Measurements from ENCODE around the gene ANKDD1B. TPM values are rescaled to one million over a fixed set of nuclear protein-coding genes. Genes with fewer than 3 reads are reported as not detected.
A peak's percentile ranks its signal among the peaks of the same experiment; 100 is the strongest.

The ANKDD1B gene
- polyA plus RNA-seq, 2 of the 4 experiments (the other 2 are of a cell fraction): 0.09 to 0.14 TPM

DNA sequence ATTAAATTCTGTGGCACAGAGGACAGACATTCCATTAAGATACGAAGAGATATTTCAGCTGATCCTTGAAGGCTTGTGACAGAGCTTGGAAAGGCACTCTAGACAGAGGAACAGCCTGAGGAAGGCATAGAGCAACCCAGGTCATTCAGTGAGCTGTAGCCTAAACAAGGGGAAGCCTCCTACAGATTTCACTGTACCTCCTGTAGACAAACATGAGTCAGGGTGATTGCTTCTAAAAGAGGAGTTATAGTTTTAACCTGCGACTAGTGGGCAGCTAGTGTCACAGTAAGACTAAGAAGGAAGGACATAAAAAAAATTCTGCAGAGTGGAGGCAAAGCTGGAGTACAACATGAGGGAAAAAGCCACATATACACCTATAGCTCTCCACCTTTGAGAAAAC is 43.5 kb upstream of the ANKDD1B start:
- CTCF ChIA-PET: interaction anchor here (0.9 to 2.8 kb wide), 3 partner anchors 113 to 331 kb away, joined by 3 to 7 read pairs (median 5); partner anchors contain the start of gene ANKRD31
- no peak overlapping the region for H3K4me3 ChIP-seq
- POLR2A ChIA-PET: interaction anchor here (0.8 to 0.9 kb wide), 2 partner anchors 56 to 231 kb away, joined by 4 to 5 read pairs; partner anchors contain the start of genes CERT1, HMGCR and POLK
- H3K27ac ChIP-seq: peak overlapping the region; percentile 78 to 87
- FAIRE-seq (peak; percentile 36), DNase-seq (ENCODE audit: low read depth in 1 of 2, low spot score in 1 of 2) (peak; percentile 53 to 54), ATAC-seq (peak; percentile 69 to 79)
- H3K4me2 ChIP-seq: peak overlapping the region; percentile 77
- WGBS (ENCODE audit: missing lambda C conversion rate): 2% methylated on average over 2 of the region's 2 CpGs
- TF ChIP-seq FOSL2 (IDR thresholded peaks at IDR 0.05) (no peak), FOSL2 (CRISPR knock-in tag; IDR thresholded peaks at IDR 0.05) (peak; percentile 27; the same call in 1 of the 2 replicates), NPAS2 (CRISPR knock-in tag; IDR thresholded peaks at IDR 0.05; ENCODE audit: borderline replicate concordance) (no peak)
- H3K9me3 ChIP-seq: peaks cover 16% of the 10 kb centered on the region
- peaks cover 38% of the 10 kb centered on the region for H3K4me1 ChIP-seq

DNA sequence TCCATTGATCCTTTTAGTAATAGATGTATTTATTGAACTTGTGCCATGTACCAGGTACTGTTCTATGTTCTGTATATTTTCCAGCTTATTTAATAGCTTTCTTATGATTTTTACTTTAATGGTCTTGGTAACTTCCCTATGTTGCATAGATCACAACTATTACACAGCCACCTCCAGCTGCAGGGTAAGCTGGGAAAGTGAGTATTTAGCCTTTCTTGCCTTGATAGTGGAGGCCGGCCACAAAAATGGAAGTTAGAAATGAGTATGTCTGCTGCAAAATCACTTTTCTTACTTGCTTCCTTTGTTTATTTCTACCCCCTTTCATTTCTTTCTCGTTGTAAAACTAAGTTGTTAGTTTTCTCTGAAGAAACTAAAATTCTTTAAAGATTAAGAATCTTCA is 43.1 kb upstream of the ANKDD1B start:
- Histone ChIP-seq H3K27ac (peak overlapping the region; percentile 78 to 87), H3K4me2 (peak overlapping the region; percentile 77), H3K9me3 (peaks cover 11% of the 10 kb centered on the region), H3K4me1 (peaks cover 38% of the 10 kb centered on the region), H3K4me3 (no peak overlapping the region)
- POLR2A ChIA-PET: interaction anchor here (0.8 kb wide), 1 partner anchor 57 kb away, joined by 5 read pairs; the partner anchor contains the start of genes CERT1 and POLK
- ATAC-seq (no peak), DNase-seq (ENCODE audit: low read depth in 1 of 2, low spot score in 1 of 2) (no peak), FAIRE-seq (no peak)
- CTCF ChIA-PET: interaction anchor here (1.0 to 2.8 kb wide), 2 partner anchors 113 to 331 kb away, joined by 5 to 7 read pairs; partner anchors contain the start of gene ANKRD31
- TF ChIP-seq RARB (CRISPR knock-in tag; IDR thresholded peaks at IDR 0.05) (no peak), SREBF2 (IDR thresholded peaks at IDR 0.05) (no peak), MAFK (IDR thresholded peaks at IDR 0.05; ENCODE audit: partially characterized antibody) (no peak), RFX5 (IDR thresholded peaks at IDR 0.05) (no peak), NFE2L2 (conservative IDR thresholded peaks at IDR 0.05; ENCODE audit: low read length) (no peak), MAZ (IDR thresholded peaks at IDR 0.05; ENCODE audit: borderline replicate concordance, low read depth, low read length) (no peak), RAD21 (conservative IDR thresholded peaks at IDR 0.05 in 1 of 2, IDR thresholded peaks at IDR 0.05 in 1 of 2) (no peak), HOXB13 (CRISPR knock-in tag; IDR thresholded peaks at IDR 0.05; ENCODE audit: low read depth) (no peak), POLR2A (IDR thresholded peaks at IDR 0.05; ENCODE audit: low read length) (no peak), BHLHE40 (IDR thresholded peaks at IDR 0.05; ENCODE audit: low read depth, low read length) (no peak), CHD4 (IDR thresholded peaks at IDR 0.05; ENCODE audit: borderline replicate concordance) (no peak), TP53 (CRISPR knock-in tag; IDR thresholded peaks at IDR 0.05) (no peak), HOXB5 (CRISPR knock-in tag; IDR thresholded peaks at IDR 0.05) (no peak)
- TF ChIP-seq, protein P1, sequence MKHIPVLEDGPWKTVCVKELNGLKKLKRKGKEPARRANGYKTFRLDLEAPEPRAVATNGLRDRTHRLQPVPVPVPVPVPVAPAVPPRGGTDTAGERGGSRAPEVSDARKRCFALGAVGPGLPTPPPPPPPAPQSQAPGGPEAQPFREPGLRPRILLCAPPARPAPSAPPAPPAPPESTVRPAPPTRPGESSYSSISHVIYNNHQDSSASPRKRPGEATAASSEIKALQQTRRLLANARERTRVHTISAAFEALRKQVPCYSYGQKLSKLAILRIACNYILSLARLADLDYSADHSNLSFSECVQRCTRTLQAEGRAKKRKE (CRISPR knock-in tag; IDR thresholded peaks at IDR 0.05; ENCODE audit: low read depth): no peak
- TF ChIP-seq, protein P2, sequence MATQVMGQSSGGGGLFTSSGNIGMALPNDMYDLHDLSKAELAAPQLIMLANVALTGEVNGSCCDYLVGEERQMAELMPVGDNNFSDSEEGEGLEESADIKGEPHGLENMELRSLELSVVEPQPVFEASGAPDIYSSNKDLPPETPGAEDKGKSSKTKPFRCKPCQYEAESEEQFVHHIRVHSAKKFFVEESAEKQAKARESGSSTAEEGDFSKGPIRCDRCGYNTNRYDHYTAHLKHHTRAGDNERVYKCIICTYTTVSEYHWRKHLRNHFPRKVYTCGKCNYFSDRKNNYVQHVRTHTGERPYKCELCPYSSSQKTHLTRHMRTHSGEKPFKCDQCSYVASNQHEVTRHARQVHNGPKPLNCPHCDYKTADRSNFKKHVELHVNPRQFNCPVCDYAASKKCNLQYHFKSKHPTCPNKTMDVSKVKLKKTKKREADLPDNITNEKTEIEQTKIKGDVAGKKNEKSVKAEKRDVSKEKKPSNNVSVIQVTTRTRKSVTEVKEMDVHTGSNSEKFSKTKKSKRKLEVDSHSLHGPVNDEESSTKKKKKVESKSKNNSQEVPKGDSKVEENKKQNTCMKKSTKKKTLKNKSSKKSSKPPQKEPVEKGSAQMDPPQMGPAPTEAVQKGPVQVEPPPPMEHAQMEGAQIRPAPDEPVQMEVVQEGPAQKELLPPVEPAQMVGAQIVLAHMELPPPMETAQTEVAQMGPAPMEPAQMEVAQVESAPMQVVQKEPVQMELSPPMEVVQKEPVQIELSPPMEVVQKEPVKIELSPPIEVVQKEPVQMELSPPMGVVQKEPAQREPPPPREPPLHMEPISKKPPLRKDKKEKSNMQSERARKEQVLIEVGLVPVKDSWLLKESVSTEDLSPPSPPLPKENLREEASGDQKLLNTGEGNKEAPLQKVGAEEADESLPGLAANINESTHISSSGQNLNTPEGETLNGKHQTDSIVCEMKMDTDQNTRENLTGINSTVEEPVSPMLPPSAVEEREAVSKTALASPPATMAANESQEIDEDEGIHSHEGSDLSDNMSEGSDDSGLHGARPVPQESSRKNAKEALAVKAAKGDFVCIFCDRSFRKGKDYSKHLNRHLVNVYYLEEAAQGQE (IDR thresholded peaks at IDR 0.05): no peak
- TF ChIP-seq, protein P3, sequence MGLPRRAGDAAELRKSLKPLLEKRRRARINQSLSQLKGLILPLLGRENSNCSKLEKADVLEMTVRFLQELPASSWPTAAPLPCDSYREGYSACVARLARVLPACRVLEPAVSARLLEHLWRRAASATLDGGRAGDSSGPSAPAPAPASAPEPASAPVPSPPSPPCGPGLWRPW (IDR thresholded peaks at IDR 0.05): no peak
- TF ChIP-seq, protein P4, sequence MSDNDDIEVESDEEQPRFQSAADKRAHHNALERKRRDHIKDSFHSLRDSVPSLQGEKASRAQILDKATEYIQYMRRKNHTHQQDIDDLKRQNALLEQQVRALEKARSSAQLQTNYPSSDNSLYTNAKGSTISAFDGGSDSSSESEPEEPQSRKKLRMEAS (IDR thresholded peaks at IDR 0.05): no peak
- TF ChIP-seq, protein P5, sequence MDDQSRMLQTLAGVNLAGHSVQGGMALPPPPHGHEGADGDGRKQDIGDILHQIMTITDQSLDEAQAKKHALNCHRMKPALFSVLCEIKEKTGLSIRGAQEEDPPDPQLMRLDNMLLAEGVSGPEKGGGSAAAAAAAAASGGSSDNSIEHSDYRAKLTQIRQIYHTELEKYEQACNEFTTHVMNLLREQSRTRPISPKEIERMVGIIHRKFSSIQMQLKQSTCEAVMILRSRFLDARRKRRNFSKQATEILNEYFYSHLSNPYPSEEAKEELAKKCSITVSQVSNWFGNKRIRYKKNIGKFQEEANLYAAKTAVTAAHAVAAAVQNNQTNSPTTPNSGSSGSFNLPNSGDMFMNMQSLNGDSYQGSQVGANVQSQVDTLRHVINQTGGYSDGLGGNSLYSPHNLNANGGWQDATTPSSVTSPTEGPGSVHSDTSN (IDR thresholded peaks at IDR 0.05): no peak
- TF ChIP-seq, protein P6, sequence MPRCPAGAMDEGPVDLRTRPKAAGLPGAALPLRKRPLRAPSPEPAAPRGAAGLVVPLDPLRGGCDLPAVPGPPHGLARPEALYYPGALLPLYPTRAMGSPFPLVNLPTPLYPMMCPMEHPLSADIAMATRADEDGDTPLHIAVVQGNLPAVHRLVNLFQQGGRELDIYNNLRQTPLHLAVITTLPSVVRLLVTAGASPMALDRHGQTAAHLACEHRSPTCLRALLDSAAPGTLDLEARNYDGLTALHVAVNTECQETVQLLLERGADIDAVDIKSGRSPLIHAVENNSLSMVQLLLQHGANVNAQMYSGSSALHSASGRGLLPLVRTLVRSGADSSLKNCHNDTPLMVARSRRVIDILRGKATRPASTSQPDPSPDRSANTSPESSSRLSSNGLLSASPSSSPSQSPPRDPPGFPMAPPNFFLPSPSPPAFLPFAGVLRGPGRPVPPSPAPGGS (IDR thresholded peaks at IDR 0.05): no peak
- WGBS (ENCODE audit: missing lambda C conversion rate): 60% methylated on average over 2 of the region's 2 CpGs
